IPS-18c (cell line): ENCODE data around the gene SPPL3.
A peak's percentile ranks its signal among the peaks of the same experiment; 100 is the strongest.
"Not testable (repeated sequence)": the region's sequence is repeated elsewhere in the genome, so short reads cannot be mapped to it uniquely, and the experiment has no call there.

Source experiments
- H3K4me3 ChIP-seq: 2 replicates; pipeline ENCODE4 v1.7.0; 2013; ENCODE audit warnings: low read depth, mild to moderate bottlenecking, low read length, moderate library complexity; ENCODE audit not compliant: insufficient read depth
- H3K9me3 ChIP-seq: one replicate; pipeline ENCODE4 v1.6.1; 2013; ENCODE audit warnings: mild to moderate bottlenecking, low read length, moderate library complexity; ENCODE audit not compliant: control insufficient read depth, insufficient read depth

Gene SPPL3

DNA sequence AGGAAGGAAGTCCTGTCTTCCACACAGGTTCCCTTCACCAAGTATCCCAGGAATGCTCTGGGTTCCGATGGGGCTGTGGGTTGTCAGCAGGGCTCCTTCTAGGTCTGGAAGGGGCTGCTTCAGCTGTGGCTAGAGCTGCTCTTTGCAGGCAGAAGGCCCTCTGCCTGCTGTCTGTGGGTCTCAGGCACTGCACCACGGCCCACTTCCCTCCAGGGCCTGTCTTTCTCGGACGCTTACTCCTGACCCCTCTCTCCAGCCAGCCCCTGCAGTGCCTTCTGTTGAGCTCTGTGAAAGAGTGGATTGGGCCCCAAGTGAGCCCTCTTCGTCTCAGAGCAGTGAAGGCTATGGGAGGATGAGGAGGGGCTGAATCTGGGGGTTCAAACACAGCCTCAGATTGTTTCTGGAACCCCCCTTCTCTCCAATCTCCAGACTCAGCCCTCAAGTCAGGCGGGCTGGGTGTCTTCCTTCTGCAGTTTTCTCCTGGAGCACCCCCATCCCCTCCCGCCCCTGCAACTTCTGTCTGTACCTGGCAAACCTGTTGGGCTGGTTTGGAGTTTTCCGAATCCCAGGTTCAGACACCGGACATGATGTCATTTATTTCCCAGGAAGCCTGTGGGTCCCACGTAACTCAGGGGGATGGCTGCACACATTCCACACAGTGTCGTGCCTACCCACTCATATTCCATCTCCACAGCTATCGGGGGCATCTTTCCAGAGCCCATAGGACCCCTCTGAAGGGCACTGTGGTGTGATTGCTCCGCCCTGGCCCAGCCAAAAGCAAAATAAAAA is 24.9 kb upstream of the SPPL3 start:
- Histone ChIP-seq H3K9me3 (no peaks in the 10 kb centered on the region), H3K4me3 (peak overlapping the region; percentile 17; the same call in 1 of the 2 replicates)

GRCh38 chr12:120925740-120926563 is 21.8 kb upstream of the SPPL3 start:
- H3K9me3 ChIP-seq: no peaks in the 10 kb centered on the region
- H3K4me3 ChIP-seq: no peak overlapping the region

GRCh38 chr12:120922279-120922678 is 18.1 kb upstream of the SPPL3 start:
- H3K9me3 ChIP-seq: no peaks in the 10 kb centered on the region
- H3K4me3 ChIP-seq: no peak overlapping the region

- Histone ChIP-seq H3K9me3 (no peaks in the 10 kb centered on the region), H3K4me3 (no peak overlapping the region)
These were observed 17.5 kb upstream of the SPPL3 start for GRCh38 chr12:120921637-120922036.

- Histone ChIP-seq H3K9me3 (no peaks in the 10 kb centered on the region), H3K4me3 (no peak overlapping the region)
These were observed 16.0 kb upstream of the SPPL3 start for GRCh38 chr12:120920178-120920577.

- Histone ChIP-seq H3K9me3 (no peaks in the 10 kb centered on the region), H3K4me3 (no peak overlapping the region)
These were observed 13.6 kb upstream of the SPPL3 start for GRCh38 chr12:120917748-120918147.

GRCh38 chr12:120916561-120916960 is 12.4 kb upstream of the SPPL3 start:
- Histone ChIP-seq H3K4me3 (no peak overlapping the region), H3K9me3 (no peaks in the 10 kb centered on the region)

DNA sequence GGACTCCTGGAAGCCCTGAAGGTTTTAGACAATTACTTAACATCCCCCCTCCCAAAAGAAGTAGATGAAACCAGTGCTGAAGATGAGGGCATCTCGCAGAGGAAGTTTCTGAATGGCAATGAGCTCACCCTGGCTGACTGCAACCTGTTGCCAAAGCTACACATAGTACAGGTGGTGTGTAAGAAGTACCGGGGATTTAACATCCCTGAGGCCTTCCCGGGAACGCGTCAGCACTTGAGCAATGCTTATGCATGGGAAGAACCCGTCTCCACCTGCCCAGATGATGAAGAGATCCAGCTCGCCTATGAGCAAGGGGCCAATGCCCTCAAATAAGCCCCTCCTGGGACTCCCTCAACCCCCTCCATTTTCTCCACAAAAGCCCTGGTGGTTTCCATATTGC is 10.6 kb upstream of the SPPL3 start:
- Histone ChIP-seq H3K4me3 (no peak overlapping the region), H3K9me3 (no peaks in the 10 kb centered on the region)

GRCh38 chr12:120909633-120910298 is 5.6 kb upstream of the SPPL3 start:
- Histone ChIP-seq H3K4me3 (no peak overlapping the region), H3K9me3 (no peaks in the 10 kb centered on the region)

- no peaks in the 10 kb centered on the region for H3K9me3 ChIP-seq
- H3K4me3 ChIP-seq: no peak overlapping the region
These were observed 1.8 kb upstream of the SPPL3 start for GRCh38 chr12:120905856-120906384.

- no peaks in the 10 kb centered on the region for H3K9me3 ChIP-seq
- peak overlapping the region; percentile 88 for H3K4me3 ChIP-seq
These were observed 554 bp downstream of the SPPL3 start for GRCh38 chr12:120903412-120904196.

DNA sequence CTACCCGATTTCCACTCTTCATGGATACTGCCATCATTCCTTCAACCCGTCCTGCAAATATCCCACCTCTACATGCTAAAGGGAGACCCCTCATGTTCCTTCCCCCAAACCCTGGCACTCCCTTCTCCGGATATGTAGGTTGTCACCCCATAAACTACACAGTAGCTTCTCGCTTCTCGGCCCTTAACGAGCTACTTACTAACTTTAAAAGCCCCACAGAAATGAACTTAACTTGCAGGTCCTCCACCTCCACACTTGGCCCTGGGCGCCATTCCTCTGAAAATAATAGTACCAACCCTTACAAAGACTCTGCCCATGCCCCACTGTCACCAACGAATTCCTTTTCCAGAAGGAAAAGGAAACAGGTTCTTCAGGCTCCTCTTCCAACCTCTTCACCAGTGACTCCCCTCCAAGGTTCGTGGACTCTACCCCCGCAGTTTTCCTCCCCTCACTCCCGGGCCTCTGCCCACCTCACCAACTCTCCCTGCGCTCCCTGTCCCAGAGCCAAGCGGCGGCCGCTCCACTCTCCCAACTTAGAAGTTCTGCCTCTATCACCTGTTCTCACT is 1.2 kb downstream of the SPPL3 start:
- no peaks in the 10 kb centered on the region for H3K9me3 ChIP-seq
- peak overlapping the region; percentile 88 for H3K4me3 ChIP-seq

- Histone ChIP-seq H3K4me3 (no peak overlapping the region), H3K9me3 (no peaks in the 10 kb centered on the region)
These were observed 2.3 kb downstream of the SPPL3 start for GRCh38 chr12:120901818-120902217.

DNA sequence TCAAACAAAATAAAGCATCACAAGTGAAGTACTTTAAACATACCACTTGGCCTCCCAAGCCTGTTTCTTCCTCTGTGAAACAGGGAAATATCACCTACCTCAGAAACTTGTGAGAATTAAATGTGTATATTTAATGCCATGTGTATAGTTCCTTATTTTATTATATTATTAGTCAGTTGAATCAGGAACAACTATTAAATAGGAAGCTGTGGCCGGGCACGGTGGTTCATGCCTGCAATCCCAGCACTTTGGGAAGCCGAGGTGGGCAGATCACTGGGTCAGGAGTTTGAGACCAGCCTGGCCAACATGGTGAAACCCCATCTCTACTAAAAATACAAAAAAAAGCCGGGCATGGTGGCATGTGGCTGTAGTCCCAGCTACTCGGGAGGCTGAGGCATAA is 3.1 kb downstream of the SPPL3 start:
- not testable (repeated sequence) for H3K4me3 ChIP-seq, H3K9me3 ChIP-seq

DNA sequence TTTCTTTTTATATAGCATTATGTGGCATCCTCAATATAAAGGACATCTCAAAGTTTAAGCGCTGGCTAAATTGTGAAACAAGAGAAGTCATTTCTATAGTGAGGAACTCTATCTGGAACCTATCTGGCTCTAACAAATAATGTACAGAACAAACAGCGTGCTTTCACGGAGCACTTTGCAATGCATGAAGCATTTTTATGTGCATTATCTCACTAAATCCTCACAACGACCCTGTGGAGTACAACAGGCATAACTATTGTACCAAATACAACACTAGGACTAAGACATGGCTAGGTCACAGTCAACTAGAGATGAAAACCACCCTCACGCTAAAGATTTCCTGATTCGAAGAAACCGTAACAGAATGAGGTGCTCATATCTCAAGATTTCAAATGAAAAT is 8.6 kb downstream of the SPPL3 start:
- H3K9me3 ChIP-seq: no peaks in the 10 kb centered on the region
- H3K4me3 ChIP-seq: no peak overlapping the region

GRCh38 chr12:120892265-120892664 is 11.9 kb downstream of the SPPL3 start:
- Histone ChIP-seq H3K4me3 (no peak overlapping the region), H3K9me3 (no peaks in the 10 kb centered on the region)

GRCh38 chr12:120890963-120891362 is 13.2 kb downstream of the SPPL3 start:
- no peaks in the 10 kb centered on the region for H3K9me3 ChIP-seq
- no peak overlapping the region for H3K4me3 ChIP-seq
